ENCODE results near the gene ASGR2. TPM values are rescaled to one million over a fixed set of nuclear protein-coding genes. Genes with fewer than 3 reads are reported as not detected.

Gene ASGR2
- total RNA-seq, 2 donors from 2014 or later = 0.33 TPM; not detected in 1

DNA sequence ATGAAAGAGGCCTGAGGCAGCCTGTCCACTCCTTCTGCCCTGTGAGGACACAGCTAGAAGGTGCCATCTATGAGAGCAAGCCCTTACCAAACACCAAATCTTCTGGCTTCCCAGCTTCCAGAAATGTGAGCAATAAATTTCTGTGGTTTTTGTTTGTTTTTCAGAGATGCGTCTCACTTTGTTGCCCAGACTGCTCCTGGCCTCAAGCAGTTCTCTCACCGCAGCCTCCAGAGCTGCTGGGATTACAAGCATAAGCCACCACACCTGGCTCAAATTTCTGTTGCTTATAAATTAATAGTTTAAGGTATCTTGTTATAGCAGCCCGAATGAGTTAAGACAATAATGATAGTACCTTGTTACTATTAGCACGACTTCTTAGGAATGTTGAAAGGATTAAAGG is 58.2 kb downstream of the ASGR2 start:
- H3K27me3 ChIP-seq = no peaks in the 10 kb centered on the region
- TF ChIP-seq, protein P1, sequence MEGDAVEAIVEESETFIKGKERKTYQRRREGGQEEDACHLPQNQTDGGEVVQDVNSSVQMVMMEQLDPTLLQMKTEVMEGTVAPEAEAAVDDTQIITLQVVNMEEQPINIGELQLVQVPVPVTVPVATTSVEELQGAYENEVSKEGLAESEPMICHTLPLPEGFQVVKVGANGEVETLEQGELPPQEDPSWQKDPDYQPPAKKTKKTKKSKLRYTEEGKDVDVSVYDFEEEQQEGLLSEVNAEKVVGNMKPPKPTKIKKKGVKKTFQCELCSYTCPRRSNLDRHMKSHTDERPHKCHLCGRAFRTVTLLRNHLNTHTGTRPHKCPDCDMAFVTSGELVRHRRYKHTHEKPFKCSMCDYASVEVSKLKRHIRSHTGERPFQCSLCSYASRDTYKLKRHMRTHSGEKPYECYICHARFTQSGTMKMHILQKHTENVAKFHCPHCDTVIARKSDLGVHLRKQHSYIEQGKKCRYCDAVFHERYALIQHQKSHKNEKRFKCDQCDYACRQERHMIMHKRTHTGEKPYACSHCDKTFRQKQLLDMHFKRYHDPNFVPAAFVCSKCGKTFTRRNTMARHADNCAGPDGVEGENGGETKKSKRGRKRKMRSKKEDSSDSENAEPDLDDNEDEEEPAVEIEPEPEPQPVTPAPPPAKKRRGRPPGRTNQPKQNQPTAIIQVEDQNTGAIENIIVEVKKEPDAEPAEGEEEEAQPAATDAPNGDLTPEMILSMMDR (IDR thresholded peaks at IDR 0.05) = no peak
- no peak overlapping the region for H3K4me3 ChIP-seq
- no peaks in the 10 kb centered on the region for H3K9me3 ChIP-seq
- H3K27ac ChIP-seq = no peak overlapping the region
- H3K36me3 ChIP-seq = no peaks in the 10 kb centered on the region
- H3K4me1 ChIP-seq = no peaks in the 10 kb centered on the region
- no peak for DNase-seq (ENCODE audit: low spot score)

Other genes starting within 250 kb of the ASGR2 start
- gene ALOX12, start 118.8 kb downstream of the ASGR2 start, total RNA-seq = under 1 TPM in 1 of 2 donors, not detected in 1; 0.47 TPM
- gene RNASEK, start 102.2 kb downstream of the ASGR2 start, total RNA-seq = 100 to 1,000 TPM; 231 to 334 TPM
- 1 to 10 TPM; 6.1 to 9.2 TPM for gene BCL6B, start 91.8 kb downstream of the ASGR2 start, total RNA-seq
- under 1 TPM; 0.70 to 0.71 TPM for gene SLC16A13, start 78.8 kb downstream of the ASGR2 start, total RNA-seq
- 1 to 10 TPM; 1.9 to 3.4 TPM for gene SLC16A11, start 70.7 kb downstream of the ASGR2 start, total RNA-seq
- gene CLEC10A, start 34.6 kb downstream of the ASGR2 start, total RNA-seq = 1 to 10 TPM; 1.4 to 3.6 TPM
- 1 to 10 TPM in 1 of 2 donors, not detected in 1; 1.6 TPM for gene ASGR1, start 64.5 kb upstream of the ASGR2 start, total RNA-seq
- gene DLG4, start 105.0 kb upstream of the ASGR2 start, total RNA-seq = 10 to 100 TPM; 15.1 to 33.4 TPM
- gene ACADVL, start 105.1 kb upstream of the ASGR2 start, total RNA-seq = 100 to 1,000 TPM; 695 to 758 TPM
- 10 to 100 TPM; 18.1 to 19.9 TPM for gene DVL2, start 119.7 kb upstream of the ASGR2 start, total RNA-seq
- gene PHF23, start 124.6 kb upstream of the ASGR2 start, total RNA-seq = 10 to 100 TPM in 1 of 2 donors, 1 to 10 TPM in 1; 10.0 to 22.4 TPM
- 100 to 1,000 TPM; 226 to 469 TPM for gene GABARAP, start 127.6 kb upstream of the ASGR2 start, total RNA-seq
- 10 to 100 TPM; 55.0 to 77.2 TPM for gene CTDNEP1, start 136.9 kb upstream of the ASGR2 start, total RNA-seq
- 10 to 100 TPM; 28.1 to 70.7 TPM for gene ELP5, start 137.4 kb upstream of the ASGR2 start, total RNA-seq
- gene CLDN7, start 147.7 kb upstream of the ASGR2 start, total RNA-seq = 1 to 10 TPM in 1 of 2 donors, not detected in 1; 2.3 TPM
- gene SLC2A4, start 166.9 kb upstream of the ASGR2 start, total RNA-seq = 100 to 1,000 TPM in 1 of 2 donors, 10 to 100 TPM in 1; 70.3 to 151 TPM
- gene YBX2, start 179.8 kb upstream of the ASGR2 start, total RNA-seq = 1 to 10 TPM; 2.9 to 3.0 TPM
- 100 to 1,000 TPM; 131 to 164 TPM for gene EIF5A, start 192.8 kb upstream of the ASGR2 start, total RNA-seq
- 10 to 100 TPM; 80.4 to 97.0 TPM for gene GPS2, start 200.5 kb upstream of the ASGR2 start, total RNA-seq
- 10 to 100 TPM in 1 of 2 donors, 1 to 10 TPM in 1; 9.5 to 12.8 TPM for gene NEURL4, start 214.5 kb upstream of the ASGR2 start, total RNA-seq
- gene ACAP1, start 221.7 kb upstream of the ASGR2 start, total RNA-seq = 1 to 10 TPM; 5.1 to 6.7 TPM
- gene KCTD11, start 237.3 kb upstream of the ASGR2 start, total RNA-seq = 1 to 10 TPM; 4.2 to 6.9 TPM
- gene TMEM95, start 240.3 kb upstream of the ASGR2 start, total RNA-seq = not detected